DND-41 (cell line): Measurements from ENCODE around the gene CREB3L2.

Source experiments
- ATAC-seq: fragments of 200-7000 bp; cut with Tn5 transposase; 3 replicates; pipeline ENCODE4 v1.9.1; 2021; ENCODE audit warnings: low read depth; ENCODE audit not compliant: insufficient read depth
- DNase-seq: peaks from one replicate; pipeline ENCODE4 v3.0.0-alpha.2; 2020
- H2AFZ ChIP-seq: 2 replicates; pipeline ENCODE4 v1.6.0; 2012; ENCODE audit warnings: low read depth, low read length
- H3K27ac ChIP-seq: 2 replicates; pipeline ENCODE4 v1.5.1; 2012; ENCODE audit warnings: low read length, inconsistent platforms
- H3K27me3 ChIP-seq: fragments of 200-600 bp; sonication (generic); 2 replicates; pipeline ENCODE4 v1.6.0; 2012; ENCODE audit warnings: low read length, mild to moderate bottlenecking, inconsistent platforms; ENCODE audit not compliant: insufficient read depth, poor library complexity
- H3K36me3 ChIP-seq: 2 replicates; pipeline ENCODE4 v1.5.1; 2012; ENCODE audit warnings: low read length, inconsistent platforms; ENCODE audit not compliant: insufficient read depth
- H3K4me1 ChIP-seq: 2 replicates; pipeline ENCODE4 v1.5.1; 2012; ENCODE audit warnings: mild to moderate bottlenecking, low read length; ENCODE audit not compliant: insufficient read depth
- H3K4me2 ChIP-seq: 2 replicates; pipeline ENCODE4 v1.6.0; 2012; ENCODE audit warnings: mild to moderate bottlenecking, moderate library complexity, low read length, inconsistent platforms; ENCODE audit not compliant: insufficient read depth
- H3K4me3 ChIP-seq, 2 experiments: fragments of 200-600 bp in 1 of 2; shearing (Covaris generic) in 1 of 2; 2 replicates each; pipeline ENCODE4 v1.5.1; 2012 to 2016; ENCODE audit warnings: inconsistent platforms in 2 of 2, low read length in 2 of 2, mild to moderate bottlenecking in 2 of 2, low read depth in 1 of 2, moderate library complexity in 1 of 2
- H3K79me2 ChIP-seq: 2 replicates; pipeline ENCODE4 v1.6.0; 2012; ENCODE audit warnings: low read length, inconsistent platforms; ENCODE audit not compliant: insufficient read depth
- H3K9ac ChIP-seq: 2 replicates; pipeline ENCODE4 v1.6.0; 2012; ENCODE audit warnings: low read depth, mild to moderate bottlenecking, inconsistent platforms, low read length, moderate library complexity
- H3K9me3 ChIP-seq: 2 replicates; pipeline ENCODE4 v1.5.1; 2012; ENCODE audit warnings: low read length, moderate library complexity, mild to moderate bottlenecking, inconsistent platforms; ENCODE audit not compliant: insufficient read depth, severe bottlenecking
- H4K20me1 ChIP-seq: 2 replicates; pipeline ENCODE4 v1.6.0; 2012; ENCODE audit warnings: low read length; ENCODE audit not compliant: insufficient read depth
- CTCF ChIP-seq: IDR thresholded peaks from 2 replicates; pipeline ENCODE4 v1.5.1; 2012; ENCODE audit warnings: borderline replicate concordance, low read length, moderate library complexity, mild to moderate bottlenecking; ENCODE audit not compliant: poor library complexity, severe bottlenecking; ENCODE audit errors: extremely low read depth
- EZH2 ChIP-seq: IDR thresholded peaks from 3 replicates; pipeline ENCODE4 v1.6.1; 2012; ENCODE audit warnings: borderline replicate concordance, low read depth, mild to moderate bottlenecking, moderate library complexity, low read length, inconsistent platforms; ENCODE audit not compliant: severe bottlenecking

CREB3L2 gene

GRCh38 chr7:137847568-137848050, 154.3 kb downstream of the CREB3L2 start:
- Histone ChIP-seq H4K20me1 (no peaks in the 10 kb centered on the region), H3K9ac (no peak overlapping the region), H3K27ac (no peak overlapping the region), H3K4me2 (no peak overlapping the region), H3K27me3 (no peaks in the 10 kb centered on the region), H3K79me2 (no peaks in the 10 kb centered on the region), H3K9me3 (no peaks in the 10 kb centered on the region), H2AFZ (no peak overlapping the region), H3K36me3 (no peaks in the 10 kb centered on the region), H3K4me3 (no peak overlapping the region), H3K4me1 (no peaks in the 10 kb centered on the region)
- DNase-seq, result no peak
- ATAC-seq, result no peak
- TF ChIP-seq EZH2 (no peak), CTCF (no peak)

GRCh38 chr7:137846827-137847567, 154.9 kb downstream of the CREB3L2 start, which contains the start of gene DGKI:
Gene DGKI, minus strand, starts transcription at chr7:137846974.
- no peaks in the 10 kb centered on the region for H4K20me1 ChIP-seq
- H2AFZ ChIP-seq, result no peak within 1 kb of the TSS
- no peaks in the 10 kb centered on the region for H3K36me3 ChIP-seq
- H3K79me2 ChIP-seq, result no peaks in the 10 kb centered on the region
- TF ChIP-seq EZH2 (no peak), CTCF (no peak)
- no peaks in the 10 kb centered on the region for H3K9me3 ChIP-seq
- H3K27me3 ChIP-seq, result no peaks in the 10 kb centered on the region
- H3K4me1 ChIP-seq, result no peaks in the 10 kb centered on the region
- H3K27ac ChIP-seq, result no peak within 1 kb of the TSS
- H3K9ac ChIP-seq, result no peak within 1 kb of the TSS
- no peak within 1 kb of the TSS for H3K4me2 ChIP-seq
- ATAC-seq, result no peak
- no peak within 1 kb of the TSS for H3K4me3 ChIP-seq
- DNase-seq, result no peak

- no peaks in the 10 kb centered on the region for H3K9me3 ChIP-seq
- no peaks in the 10 kb centered on the region for H4K20me1 ChIP-seq
- no peak overlapping the region for H2AFZ ChIP-seq
- no peak overlapping the region for H3K4me3 ChIP-seq
- no peak for DNase-seq
- no peaks in the 10 kb centered on the region for H3K27me3 ChIP-seq
- no peak overlapping the region for H3K4me2 ChIP-seq
- H3K4me1 ChIP-seq, result no peaks in the 10 kb centered on the region
- H3K9ac ChIP-seq, result no peak overlapping the region
- H3K27ac ChIP-seq, result no peak overlapping the region
- no peak for ATAC-seq
- no peaks in the 10 kb centered on the region for H3K79me2 ChIP-seq
- no peaks in the 10 kb centered on the region for H3K36me3 ChIP-seq
- no peak for TF ChIP-seq EZH2
- TF ChIP-seq CTCF, result no peak
These were observed 155.4 kb downstream of the CREB3L2 start for GRCh38 chr7:137846549-137846826.
